ENCODE results near the gene RFWD3.

DNA sequence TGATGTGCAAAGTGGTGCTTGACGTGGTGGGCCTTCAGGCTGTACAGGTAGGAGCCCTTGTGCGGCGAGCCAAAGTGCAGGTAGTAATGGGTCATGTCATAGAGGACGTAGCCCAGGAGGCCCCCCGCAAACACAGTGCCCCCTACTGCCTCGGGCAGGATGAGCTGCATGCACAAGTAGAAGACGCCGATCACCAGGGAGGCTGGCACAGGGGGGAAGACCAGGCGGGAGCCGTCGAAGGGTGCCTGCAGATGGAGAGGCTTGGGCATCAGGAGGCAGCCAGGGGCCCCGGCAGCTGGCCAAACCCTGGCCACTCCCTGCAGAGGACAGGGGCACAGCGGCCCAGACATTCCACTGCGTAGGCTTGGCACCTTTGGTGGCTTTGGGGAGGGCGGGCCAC is 49.7 kb upstream of the RFWD3 start:
- no peak for TF ChIP-seq BHLHE40 (IDR thresholded peaks at IDR 0.05; ENCODE audit: borderline replicate concordance)
- TF ChIP-seq FOXM1 (IDR thresholded peaks at IDR 0.05; ENCODE audit: borderline replicate concordance): no peak
- TF ChIP-seq TARDBP (IDR thresholded peaks at IDR 0.05): no peak
- TF ChIP-seq SUZ12 (IDR thresholded peaks at IDR 0.05): no peak
- TF ChIP-seq HDGF (IDR thresholded peaks at IDR 0.05; ENCODE audit: borderline replicate concordance): no peak
- TF ChIP-seq SP1 (IDR thresholded peaks at IDR 0.05): no peak
- no peak for TF ChIP-seq NFRKB (IDR thresholded peaks at IDR 0.05)
- TF ChIP-seq, protein P1, sequence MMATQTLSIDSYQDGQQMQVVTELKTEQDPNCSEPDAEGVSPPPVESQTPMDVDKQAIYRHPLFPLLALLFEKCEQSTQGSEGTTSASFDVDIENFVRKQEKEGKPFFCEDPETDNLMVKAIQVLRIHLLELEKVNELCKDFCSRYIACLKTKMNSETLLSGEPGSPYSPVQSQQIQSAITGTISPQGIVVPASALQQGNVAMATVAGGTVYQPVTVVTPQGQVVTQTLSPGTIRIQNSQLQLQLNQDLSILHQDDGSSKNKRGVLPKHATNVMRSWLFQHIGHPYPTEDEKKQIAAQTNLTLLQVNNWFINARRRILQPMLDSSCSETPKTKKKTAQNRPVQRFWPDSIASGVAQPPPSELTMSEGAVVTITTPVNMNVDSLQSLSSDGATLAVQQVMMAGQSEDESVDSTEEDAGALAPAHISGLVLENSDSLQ (IDR thresholded peaks at IDR 0.05): no peak
- no peak for TF ChIP-seq ARNT (IDR thresholded peaks at IDR 0.05)
- no peak for TF ChIP-seq CTBP1 (IDR thresholded peaks at IDR 0.05; ENCODE audit: borderline replicate concordance)

Measured in HEK293T (cell line).